Measurements from ENCODE around the gene FAM168A.

DNA sequence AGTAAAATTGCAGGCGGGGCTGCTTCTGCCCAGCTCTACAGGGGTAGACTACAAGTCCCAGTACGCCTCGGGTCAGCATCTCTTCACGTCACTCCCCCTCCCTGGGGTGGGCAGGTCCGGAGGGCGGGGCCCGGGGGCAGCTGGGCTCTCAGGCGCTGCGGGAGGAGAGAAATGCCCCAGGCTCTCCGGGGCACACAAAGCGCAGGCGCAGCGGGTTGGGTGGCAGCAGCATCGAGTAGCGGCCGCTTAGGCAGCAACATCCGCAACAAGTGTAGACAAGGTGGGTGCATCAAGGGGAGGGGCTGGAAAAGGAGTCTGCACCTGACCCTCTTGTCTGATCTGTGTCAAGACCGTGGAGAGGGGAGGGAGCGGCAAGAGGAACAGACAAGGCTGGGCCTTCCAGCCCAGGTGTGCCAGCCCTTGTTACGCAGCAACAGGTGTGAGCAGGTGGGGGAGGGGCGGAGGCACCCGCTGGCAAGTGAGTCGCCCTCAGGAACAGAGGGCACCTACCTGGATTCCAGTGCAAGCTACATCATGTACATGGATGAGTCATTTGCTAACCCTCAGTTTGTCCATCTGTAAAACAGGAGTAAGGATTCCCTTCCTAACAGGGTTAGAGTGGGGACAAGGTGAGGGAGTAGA, 49.7 kb upstream of the FAM168A start:
- TF ChIP-seq, protein P1, sequence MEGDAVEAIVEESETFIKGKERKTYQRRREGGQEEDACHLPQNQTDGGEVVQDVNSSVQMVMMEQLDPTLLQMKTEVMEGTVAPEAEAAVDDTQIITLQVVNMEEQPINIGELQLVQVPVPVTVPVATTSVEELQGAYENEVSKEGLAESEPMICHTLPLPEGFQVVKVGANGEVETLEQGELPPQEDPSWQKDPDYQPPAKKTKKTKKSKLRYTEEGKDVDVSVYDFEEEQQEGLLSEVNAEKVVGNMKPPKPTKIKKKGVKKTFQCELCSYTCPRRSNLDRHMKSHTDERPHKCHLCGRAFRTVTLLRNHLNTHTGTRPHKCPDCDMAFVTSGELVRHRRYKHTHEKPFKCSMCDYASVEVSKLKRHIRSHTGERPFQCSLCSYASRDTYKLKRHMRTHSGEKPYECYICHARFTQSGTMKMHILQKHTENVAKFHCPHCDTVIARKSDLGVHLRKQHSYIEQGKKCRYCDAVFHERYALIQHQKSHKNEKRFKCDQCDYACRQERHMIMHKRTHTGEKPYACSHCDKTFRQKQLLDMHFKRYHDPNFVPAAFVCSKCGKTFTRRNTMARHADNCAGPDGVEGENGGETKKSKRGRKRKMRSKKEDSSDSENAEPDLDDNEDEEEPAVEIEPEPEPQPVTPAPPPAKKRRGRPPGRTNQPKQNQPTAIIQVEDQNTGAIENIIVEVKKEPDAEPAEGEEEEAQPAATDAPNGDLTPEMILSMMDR (IDR thresholded peaks at IDR 0.05) = no peak
- no peak for TF ChIP-seq POLR2A (IDR thresholded peaks at IDR 0.05)

All from lower leg skin (tissue), 3 donors.